ENCODE measurements around the gene KATNA1. TPM values are rescaled to one million over a fixed set of nuclear protein-coding genes. Genes with fewer than 3 reads are reported as not detected.

Gene KATNA1
- total and polyA plus RNA-seq, 9 of the 15 experiments (the other 6 are each of a cell fraction or from before 2014, with no cell fraction given), result 22.5 to 76.9 (median 45.0) TPM

DNA sequence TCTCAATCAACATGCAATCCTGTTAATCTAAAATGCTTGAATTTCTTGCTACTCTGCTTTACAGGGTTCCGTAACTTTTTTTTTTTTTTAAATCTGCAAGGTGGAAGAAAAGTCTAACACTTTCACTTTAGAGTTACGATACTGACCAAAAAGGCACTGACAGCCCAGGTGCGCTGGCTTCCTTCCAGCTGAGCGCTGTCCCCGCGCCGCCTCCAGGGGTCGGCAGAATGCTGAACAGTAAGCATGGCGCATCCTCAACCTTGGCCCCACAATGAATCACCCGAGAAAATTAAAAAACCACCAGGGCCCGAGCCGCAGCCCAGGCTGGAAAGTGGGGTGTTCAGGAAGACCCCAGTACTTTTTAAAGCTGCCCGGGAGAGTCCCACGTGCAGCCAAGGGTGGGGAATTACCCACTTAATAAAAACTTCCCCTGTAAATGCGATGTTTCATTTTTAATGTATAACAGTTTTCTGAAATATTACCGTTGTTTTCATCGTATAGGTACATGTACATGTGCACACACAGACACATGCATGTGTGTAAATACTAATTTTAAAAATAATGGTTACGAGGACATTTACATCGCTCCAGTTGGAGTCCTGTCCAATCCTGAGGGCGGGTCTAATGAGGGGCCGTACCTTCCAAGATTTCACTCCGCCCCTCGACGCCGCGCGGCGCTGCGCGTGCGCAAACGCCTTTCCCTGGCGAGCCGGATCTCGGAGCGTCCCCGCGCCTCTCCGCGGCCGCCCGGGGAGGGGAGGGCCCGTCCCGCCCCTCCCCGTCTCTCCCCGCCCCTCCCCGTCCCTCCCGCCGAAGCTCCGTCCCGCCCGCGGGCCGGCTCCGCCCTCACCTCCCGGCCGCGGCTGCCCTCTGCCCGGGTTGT, 82.7 kb downstream of the KATNA1 start, which contains the start of gene GINM1 (continued):
- TF ChIP-seq HDAC1 (IDR thresholded peaks at IDR 0.05), result peak; percentile 56 to 88; a peak in 3 of 4 replicates
- peak in 1 of 2 experiments; percentile 46; a peak in 1 of 4 replicates for TF ChIP-seq UBTF (IDR thresholded peaks at IDR 0.05; ENCODE audit: borderline replicate concordance in 1 of 2, low read depth in 2 of 2, low read length in 2 of 2)
- TF ChIP-seq NFYB (IDR thresholded peaks at IDR 0.05; ENCODE audit: extremely low read depth, insufficient read length), result no peak
- TF ChIP-seq BRD4 (IDR thresholded peaks at IDR 0.05), result no peak
- TF ChIP-seq, protein P1, sequence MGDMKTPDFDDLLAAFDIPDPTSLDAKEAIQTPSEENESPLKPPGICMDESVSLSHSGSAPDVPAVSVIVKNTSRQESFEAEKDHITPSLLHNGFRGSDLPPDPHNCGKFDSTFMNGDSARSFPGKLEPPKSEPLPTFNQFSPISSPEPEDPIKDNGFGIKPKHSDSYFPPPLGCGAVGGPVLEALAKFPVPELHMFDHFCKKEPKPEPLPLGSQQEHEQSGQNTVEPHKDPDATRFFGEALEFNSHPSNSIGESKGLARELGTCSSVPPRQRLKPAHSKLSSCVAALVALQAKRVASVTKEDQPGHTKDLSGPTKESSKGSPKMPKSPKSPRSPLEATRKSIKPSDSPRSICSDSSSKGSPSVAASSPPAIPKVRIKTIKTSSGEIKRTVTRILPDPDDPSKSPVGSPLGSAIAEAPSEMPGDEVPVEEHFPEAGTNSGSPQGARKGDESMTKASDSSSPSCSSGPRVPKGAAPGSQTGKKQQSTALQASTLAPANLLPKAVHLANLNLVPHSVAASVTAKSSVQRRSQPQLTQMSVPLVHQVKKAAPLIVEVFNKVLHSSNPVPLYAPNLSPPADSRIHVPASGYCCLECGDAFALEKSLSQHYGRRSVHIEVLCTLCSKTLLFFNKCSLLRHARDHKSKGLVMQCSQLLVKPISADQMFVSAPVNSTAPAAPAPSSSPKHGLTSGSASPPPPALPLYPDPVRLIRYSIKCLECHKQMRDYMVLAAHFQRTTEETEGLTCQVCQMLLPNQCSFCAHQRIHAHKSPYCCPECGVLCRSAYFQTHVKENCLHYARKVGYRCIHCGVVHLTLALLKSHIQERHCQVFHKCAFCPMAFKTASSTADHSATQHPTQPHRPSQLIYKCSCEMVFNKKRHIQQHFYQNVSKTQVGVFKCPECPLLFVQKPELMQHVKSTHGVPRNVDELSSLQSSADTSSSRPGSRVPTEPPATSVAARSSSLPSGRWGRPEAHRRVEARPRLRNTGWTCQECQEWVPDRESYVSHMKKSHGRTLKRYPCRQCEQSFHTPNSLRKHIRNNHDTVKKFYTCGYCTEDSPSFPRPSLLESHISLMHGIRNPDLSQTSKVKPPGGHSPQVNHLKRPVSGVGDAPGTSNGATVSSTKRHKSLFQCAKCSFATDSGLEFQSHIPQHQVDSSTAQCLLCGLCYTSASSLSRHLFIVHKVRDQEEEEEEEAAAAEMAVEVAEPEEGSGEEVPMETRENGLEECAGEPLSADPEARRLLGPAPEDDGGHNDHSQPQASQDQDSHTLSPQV (IDR thresholded peaks at IDR 0.05), result no peak
- TF ChIP-seq PTBP1 (IDR thresholded peaks at IDR 0.05; ENCODE audit: low read depth, low read length), result no peak
- TF ChIP-seq SAP30 (IDR thresholded peaks at IDR 0.05; ENCODE audit: borderline replicate concordance, insufficient read depth, low read depth, low read length, poor library complexity, severe bottlenecking), result peak; percentile 44
- no peak for TF ChIP-seq ZNF583 (CRISPR knock-in tag; IDR thresholded peaks at IDR 0.05)
- no peak for TF ChIP-seq ZNF134 (CRISPR knock-in tag; conservative IDR thresholded peaks at IDR 0.05)
- TF ChIP-seq ZNF785 (CRISPR knock-in tag; IDR thresholded peaks at IDR 0.05), result no peak
- TF ChIP-seq RBM15 (IDR thresholded peaks at IDR 0.05; ENCODE audit: insufficient read depth, low read length), result no peak
- no peak for TF ChIP-seq HDAC6 (IDR thresholded peaks at IDR 0.05; ENCODE audit: low read depth, low read length)
- no peak for TF ChIP-seq THRAP3 (IDR thresholded peaks at IDR 0.05; ENCODE audit: borderline replicate concordance)
- TF ChIP-seq THAP7 (CRISPR knock-in tag; IDR thresholded peaks at IDR 0.05), result no peak
- TF ChIP-seq ELF1 (tag; IDR thresholded peaks at IDR 0.05), result no peak
- no peak for TF ChIP-seq TCF7 (IDR thresholded peaks at IDR 0.05; ENCODE audit: borderline replicate concordance)
- TF ChIP-seq ELF2 (CRISPR knock-in tag; IDR thresholded peaks at IDR 0.05), result no peak
- no peak for TF ChIP-seq SLC30A9 (CRISPR knock-in tag; IDR thresholded peaks at IDR 0.05)
- no peak for TF ChIP-seq HES1 (IDR thresholded peaks at IDR 0.05; ENCODE audit: low read depth)
